GM19452 (cell line): ENCODE results near the gene EFNA5.
"Not testable (repeated sequence)": the region's sequence is repeated elsewhere in the genome, so short reads cannot be mapped to it uniquely, and the experiment has no call there.

Experiments
- ATAC-seq: cut with Tn5 transposase; IDR thresholded peaks from one replicate; pipeline ENCODE4 v1.9.1; 2021; ENCODE audit not compliant: unreplicated experiment

The EFNA5 gene

GRCh38 chr5:107377277-107377609 is 293.5 kb downstream of the EFNA5 start:
- no peak for ATAC-seq

DNA sequence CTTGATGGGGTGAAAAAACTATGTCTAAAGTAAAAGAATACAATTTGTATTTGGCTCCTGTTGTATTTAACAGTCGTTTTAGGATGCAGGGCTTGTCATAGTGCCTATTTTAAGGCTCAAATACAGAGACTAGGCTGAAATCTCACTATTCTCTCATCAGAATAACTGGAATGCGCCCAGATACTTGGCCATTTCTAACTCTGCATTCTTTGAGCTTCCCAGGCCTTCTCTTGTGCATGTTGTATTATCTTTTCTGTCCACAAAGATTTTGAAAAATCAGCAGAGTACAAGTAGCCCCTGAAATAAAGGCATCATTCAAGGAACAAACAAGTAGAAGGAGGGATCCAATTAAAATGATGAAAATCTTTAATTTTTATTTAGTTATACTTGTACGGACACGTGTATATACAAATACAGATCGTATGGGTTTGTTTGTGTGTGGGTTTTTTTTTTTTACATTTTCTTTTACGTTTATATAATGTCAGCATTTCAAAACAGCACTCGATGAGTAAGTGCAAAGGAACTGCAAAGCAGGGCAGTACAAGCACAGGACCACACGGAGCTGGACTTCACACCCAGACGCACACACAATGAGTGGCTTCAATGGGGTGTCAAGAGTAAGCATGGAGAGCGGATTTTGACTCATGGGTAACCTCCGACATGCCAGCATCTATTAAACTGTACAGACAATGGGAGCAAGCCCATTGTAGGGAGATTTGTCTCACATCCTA is 294.0 kb downstream of the EFNA5 start:
- no peak for ATAC-seq

- ATAC-seq: peak; percentile 76
These were observed 297.0 kb downstream of the EFNA5 start for GRCh38 chr5:107373549-107374263.

DNA sequence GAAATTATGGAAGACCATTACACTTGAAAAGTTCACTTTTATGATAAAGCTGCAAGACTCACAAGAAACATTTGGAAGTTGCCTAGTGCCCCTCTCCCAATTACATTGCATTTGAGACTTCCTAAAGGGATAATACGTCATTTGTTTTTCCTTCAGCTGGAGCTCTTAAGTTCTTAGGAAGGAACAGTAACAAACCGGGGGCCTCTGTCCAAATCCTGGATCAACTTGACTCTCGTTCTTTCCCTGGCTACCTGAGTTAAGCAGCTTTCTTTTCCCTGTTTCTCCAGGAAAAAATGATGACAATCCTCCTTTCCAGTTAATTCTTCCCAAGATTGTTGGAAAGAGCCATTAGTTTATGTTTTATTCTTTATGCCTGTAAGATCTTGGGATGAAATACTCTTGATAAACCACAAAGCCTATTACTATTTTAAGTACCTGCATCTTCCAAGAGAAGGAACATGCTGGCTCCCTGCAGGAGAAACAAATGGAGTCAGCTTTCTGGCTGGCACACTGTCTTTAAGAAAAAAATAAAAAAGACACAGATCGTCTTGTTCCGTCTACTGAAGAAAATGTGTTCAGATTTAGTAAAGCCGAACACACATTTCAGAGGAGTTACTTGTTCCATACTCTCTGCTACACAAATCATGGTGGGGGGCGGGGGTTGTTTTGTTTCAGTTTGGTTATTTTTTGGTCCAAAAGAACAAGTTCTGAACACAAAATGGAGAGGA is 297.9 kb downstream of the EFNA5 start:
- ATAC-seq: no peak

DNA sequence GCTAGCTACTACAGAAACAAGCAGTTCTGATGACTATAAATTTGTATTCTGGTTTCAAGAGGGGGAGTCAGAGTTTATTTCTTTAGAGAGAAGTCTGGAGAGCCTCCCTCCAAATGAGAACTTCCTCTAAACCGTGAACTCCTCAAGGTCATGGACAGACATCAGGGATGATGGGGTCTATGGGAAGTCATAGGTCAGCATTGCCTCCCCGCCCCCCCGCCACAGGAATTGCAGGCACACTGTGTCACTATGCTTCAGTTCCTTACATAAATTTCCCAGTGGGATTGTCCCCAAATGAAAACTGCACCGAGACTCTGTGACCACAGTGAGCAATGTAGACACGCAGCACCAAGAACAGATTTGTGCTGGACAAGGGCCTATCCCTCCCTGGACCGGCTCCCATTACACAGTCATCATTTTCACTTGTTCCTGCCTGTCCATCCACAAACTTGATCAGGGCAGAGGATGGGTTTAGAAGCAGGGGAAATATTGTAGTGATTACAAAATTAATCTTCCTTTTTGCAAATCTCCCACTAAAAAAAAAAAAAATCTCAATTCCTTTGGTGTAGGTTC is 300.3 kb downstream of the EFNA5 start:
- no peak for ATAC-seq

DNA sequence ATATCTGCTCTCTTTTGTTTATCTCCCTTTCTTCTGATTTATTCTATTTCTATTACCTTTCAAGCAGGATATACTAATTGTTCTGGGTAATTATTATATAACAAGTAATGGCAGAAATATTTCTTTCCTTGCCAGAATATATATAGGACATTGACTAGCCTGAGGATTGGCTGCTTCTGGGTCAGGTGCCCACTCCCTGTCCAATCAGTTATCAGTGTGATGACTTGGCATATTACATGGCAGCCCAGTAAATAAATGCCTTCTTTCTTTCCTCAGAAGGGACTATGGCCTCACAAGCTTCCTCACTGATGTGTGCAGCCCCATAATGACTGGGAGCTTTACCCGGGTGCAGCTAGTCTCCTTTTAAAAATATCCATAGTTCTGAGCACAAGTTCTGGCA is 301.1 kb downstream of the EFNA5 start:
- no peak for ATAC-seq

DNA sequence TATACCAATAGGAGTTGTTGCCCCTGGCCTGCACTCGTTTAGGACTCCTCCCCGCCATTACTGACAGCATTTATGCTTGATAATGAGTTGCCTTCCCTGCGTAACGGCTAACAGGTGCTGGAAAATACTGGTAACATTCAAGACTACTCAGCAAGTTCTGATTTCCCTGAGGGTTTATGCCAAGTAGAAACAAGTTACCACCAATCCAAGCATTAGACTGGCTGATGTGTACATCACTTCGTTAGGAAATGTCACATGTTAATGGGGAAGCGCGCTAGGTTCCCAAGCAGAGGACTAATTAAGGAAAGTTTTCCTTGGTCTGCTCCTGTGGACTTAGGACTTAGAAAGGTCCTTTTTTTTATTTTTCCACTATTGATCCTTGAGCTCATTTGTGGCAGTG is 302.1 kb downstream of the EFNA5 start:
- ATAC-seq: no peak

DNA sequence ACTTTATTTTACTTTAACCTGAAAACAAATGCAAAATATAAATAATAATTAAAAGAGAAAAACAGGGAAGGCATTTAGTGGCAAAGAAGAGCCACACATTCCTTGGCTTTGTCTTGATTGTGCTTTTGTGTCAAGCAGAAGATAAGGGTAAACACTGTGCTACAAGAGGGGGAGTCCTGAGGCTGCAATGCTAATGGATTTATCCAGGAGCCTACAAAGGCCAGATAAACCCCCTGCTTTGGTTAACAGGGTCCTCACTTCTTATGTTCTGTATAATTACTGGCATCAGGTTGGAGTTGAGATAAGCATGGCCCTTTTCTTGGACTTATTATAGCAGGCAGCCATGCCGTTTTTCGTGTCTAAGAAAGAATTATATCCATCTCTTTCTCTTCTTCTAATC is 302.8 kb downstream of the EFNA5 start:
- ATAC-seq: no peak

DNA sequence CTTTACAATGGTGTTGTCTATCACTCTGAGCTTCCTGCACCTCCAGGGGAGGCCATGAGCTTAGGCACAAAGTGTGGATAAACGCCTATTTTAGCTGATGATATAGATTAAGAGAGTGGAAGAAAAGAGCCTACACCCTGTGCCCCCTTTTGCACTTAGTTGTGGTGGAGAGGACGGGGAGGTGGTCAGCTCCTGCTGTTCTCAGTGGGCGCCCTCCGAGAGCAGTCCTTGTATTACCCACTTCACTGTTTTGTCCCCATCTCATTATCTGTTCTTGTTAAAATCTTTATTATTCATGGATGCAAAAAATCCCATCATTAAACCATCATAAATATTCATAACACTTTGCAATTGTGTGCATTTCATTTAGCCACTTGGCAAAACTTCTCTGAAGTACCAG is 303.3 kb downstream of the EFNA5 start:
- ATAC-seq: no peak

DNA sequence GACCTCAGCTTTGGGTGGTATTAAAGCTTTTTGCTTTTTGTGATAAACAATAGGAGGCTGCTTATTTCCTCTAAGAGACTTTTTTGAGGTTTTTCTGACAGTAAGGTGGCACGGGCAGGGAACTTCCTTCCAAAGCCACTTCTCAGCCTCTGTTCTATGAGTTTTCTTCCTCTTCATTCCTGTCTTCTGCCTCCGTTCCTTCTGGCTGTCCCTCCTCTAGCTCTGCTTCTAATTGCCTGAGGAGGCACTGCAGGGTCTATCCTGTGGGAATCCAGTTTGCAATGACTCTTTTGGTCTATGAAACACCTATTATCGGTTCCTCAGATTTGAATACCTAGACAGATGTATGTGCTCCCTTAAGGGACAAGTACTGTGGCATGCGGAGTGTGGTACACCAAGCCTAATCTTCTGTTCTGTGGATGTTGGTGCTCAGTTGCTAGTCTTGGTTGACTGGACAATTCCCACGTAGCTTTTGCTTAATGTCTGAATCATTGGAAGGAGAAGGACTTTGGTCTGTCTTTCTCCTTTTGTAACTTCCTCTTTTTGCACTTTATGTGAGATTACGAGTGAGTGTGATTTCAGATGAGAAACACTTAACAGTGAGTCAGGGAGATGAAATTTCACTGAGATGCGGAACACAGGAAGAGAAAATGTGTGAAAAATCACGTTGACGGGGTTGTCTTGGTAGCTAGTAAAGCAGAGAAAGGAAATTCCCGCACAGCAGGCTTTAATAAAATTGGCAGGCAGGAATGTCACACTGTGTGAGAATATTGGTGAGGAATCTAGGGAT is 305.2 kb downstream of the EFNA5 start:
- ATAC-seq: peak; percentile 55

- peak; percentile 58 for ATAC-seq
These were observed 306.1 kb downstream of the EFNA5 start for GRCh38 chr5:107364443-107365319.

GRCh38 chr5:107363768-107364167 is 307.0 kb downstream of the EFNA5 start:
- ATAC-seq: no peak

GRCh38 chr5:107361945-107362344 is 308.8 kb downstream of the EFNA5 start:
- no peak for ATAC-seq

- ATAC-seq: no peak
These were observed 310.9 kb downstream of the EFNA5 start for GRCh38 chr5:107359916-107360234.

DNA sequence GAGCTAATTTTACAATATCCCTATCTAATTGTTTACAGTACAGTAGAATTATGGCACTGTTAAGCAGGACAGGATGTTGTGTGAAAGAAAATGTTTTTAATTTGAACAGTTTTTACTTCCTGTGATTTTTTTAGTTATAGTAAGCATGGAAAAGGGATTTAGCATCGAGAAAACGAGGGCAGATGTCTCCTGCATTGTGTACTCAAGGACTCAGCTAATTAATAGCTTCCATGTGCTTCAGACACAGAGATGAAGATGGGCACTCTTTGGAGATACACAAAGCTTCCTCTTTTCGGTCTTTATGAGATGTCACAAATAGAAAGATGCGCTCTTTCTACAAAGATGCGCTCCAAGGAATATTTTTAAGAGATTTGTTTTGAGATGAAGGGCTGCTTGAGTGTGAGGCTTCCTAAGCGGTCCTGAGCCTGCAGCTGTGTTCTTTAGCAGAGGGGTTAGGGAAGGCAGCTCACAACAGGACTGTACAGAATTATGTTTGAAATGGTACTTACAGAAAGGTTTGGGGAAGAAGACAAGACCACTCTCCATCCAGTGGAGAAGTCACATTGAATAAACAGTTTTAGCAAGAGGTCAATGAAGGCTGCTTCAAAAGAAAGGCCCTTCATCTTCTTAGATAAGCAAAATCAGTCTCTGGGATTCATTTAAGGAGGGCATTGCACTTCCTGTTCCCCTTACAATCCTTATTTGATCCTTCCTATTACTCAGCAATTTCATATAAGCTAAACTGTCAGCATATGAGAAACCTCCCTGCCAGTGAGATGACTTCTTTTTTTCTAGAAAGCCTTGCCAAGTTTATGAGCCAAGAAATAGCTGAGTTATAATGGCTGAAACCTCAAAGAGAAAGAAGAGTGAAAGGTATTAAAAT is 311.5 kb downstream of the EFNA5 start:
- ATAC-seq: no peak

DNA sequence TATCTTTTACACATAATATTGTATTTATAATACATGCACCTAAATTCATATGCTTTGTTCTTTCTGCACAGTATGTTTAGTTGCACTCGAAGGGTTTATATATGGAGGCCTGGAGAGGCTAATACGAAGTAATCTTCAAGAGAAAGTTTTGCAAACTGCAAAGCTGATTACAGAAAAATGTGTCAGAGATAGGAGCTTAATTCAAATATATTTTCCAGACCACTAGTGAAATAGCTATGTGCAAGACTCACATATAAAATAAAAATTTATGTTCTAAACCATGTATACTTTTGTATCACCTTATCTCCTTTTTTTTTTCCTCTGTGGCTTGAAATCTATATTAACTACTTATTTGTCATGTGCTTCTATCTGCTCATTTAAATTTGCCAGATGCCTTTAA is 313.8 kb downstream of the EFNA5 start:
- ATAC-seq: no peak

DNA sequence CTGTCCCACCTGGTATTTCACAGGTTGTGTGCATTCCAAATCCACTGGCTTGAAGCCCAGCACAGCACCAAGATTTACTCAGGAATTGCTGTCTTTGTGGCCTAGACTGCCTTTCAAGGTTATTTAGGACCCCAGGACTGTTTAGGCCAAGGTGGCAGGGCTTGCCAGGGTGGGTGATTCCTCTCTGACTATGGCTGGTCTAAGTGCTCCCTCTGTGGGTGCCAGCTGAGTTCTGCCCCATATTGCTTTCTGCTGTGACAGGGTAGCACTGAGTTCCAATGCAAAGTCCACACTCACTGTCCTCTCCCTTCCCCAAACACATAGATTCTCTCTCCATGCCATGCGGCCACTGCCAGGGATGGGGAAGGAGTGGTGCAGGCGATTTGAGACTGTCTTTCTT is 318.2 kb downstream of the EFNA5 start:
- ATAC-seq: no peak

DNA sequence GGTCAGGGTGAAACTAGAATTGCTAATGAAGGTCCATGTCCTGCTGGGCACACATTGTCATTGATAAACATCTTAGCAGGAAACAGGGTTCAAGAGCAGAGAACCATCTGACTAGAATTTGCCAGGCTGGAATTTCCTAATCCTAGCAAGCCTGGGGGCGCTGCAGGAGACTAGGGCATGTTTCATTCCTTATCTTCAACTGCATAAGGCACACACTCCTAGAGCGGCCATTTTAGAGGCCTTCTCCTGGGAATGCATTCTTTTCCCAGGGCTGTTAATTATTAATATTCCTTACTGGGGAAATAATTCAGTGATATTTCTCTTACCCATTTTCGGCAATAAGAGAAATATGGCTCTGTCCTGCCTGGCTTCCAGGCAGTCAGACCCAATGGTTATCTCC is 324.2 kb downstream of the EFNA5 start:
- ATAC-seq: not testable (repeated sequence)

GRCh38 chr5:107342371-107342770 is 328.4 kb downstream of the EFNA5 start:
- no peak for ATAC-seq
